ENCODE measurements around the gene CD1E. TPM values are rescaled to one million over a fixed set of nuclear protein-coding genes. Genes with fewer than 3 reads are reported as not detected.

The CD1E gene
- total RNA-seq, 2 experiments from 2014 or later: not detected

DNA sequence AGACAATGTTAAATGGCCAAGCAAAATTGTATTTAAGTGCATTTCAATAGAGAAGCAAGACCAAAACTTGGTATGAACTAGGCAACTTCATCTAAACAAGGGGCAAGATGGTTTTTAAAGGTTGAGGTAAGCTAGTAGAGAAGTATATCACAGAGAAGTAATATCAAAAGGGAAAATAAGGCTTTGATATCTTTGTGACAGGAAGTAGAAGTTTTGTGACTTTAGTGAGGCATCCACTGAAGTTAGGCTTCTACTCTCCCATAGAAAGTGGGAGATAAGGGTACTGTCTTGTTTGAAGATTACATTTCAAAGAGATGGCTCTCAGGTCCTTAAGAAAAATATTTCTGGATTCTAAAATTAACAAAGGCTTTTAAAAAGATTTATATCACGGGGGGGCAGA is 36.6 kb downstream of the CD1E start:
- ATAC-seq (no peak), DNase-seq (no peak)
- Mint-ChIP-seq H3K4me1 (ENCODE audit: low read depth) (no peaks in the 10 kb centered on the region), H3K27me3 (peaks cover 3% of the 10 kb centered on the region), H3K9me3 (peaks cover 3% of the 10 kb centered on the region), H3K27ac (no peak overlapping the region), H3K4me3 (no peak overlapping the region), H3K36me3 (ENCODE audit: low read depth) (no peaks in the 10 kb centered on the region)
- intact Hi-C loops (cut with micrococcal nuclease): no loop called here
- ChIA-PET POLR2A (no interaction called here), CTCF (no interaction called here)
- TF ChIP-seq CTCF (IDR thresholded peaks at IDR 0.05): no peak

- H3K27ac Mint-ChIP-seq: no peak overlapping the region
- no peak for ATAC-seq
- no peak overlapping the region for H3K4me3 Mint-ChIP-seq
- CTCF ChIA-PET: no interaction called here
- no peaks in the 10 kb centered on the region for H3K36me3 Mint-ChIP-seq (ENCODE audit: low read depth)
- no peaks in the 10 kb centered on the region for H3K4me1 Mint-ChIP-seq (ENCODE audit: low read depth)
- no peak for TF ChIP-seq CTCF (IDR thresholded peaks at IDR 0.05)
- peaks cover 3% of the 10 kb centered on the region for H3K9me3 Mint-ChIP-seq
- intact Hi-C loops (cut with micrococcal nuclease): no loop called here
- POLR2A ChIA-PET: no interaction called here
- DNase-seq: no peak
- H3K27me3 Mint-ChIP-seq: peaks cover 5% of the 10 kb centered on the region
These were observed 37.4 kb downstream of the CD1E start for GRCh38 chr1:158391099-158391498.

DNA sequence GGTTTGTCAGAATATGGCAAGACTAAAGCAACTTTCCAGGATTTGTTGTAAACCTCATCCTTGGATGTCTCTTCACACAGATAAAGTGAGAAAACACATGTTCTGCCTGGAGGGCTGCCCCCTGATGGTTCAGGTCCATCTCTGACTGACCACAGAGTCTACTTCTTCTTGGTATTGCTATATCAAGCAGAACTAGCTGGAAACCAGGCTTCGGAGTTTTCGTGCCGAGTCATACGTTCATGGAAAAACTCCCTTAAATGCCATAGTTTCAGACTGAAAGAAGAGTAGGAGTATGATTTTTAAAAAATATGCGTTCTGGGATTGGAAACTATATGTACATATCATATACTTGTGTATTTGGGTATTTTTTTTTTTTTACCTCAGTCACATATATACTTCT is 39.8 kb downstream of the CD1E start:
- H3K27ac Mint-ChIP-seq: no peak overlapping the region
- DNase-seq: no peak
- no peaks in the 10 kb centered on the region for H3K9me3 Mint-ChIP-seq
- no peaks in the 10 kb centered on the region for H3K36me3 Mint-ChIP-seq (ENCODE audit: low read depth)
- peaks cover 4% of the 10 kb centered on the region for H3K27me3 Mint-ChIP-seq
- ATAC-seq: no peak
- intact Hi-C loops (cut with micrococcal nuclease): no loop called here
- H3K4me3 Mint-ChIP-seq: no peak overlapping the region
- ChIA-PET CTCF (no interaction called here), POLR2A (no interaction called here)
- no peak for TF ChIP-seq CTCF (IDR thresholded peaks at IDR 0.05)
- H3K4me1 Mint-ChIP-seq (ENCODE audit: low read depth): no peaks in the 10 kb centered on the region

DNA sequence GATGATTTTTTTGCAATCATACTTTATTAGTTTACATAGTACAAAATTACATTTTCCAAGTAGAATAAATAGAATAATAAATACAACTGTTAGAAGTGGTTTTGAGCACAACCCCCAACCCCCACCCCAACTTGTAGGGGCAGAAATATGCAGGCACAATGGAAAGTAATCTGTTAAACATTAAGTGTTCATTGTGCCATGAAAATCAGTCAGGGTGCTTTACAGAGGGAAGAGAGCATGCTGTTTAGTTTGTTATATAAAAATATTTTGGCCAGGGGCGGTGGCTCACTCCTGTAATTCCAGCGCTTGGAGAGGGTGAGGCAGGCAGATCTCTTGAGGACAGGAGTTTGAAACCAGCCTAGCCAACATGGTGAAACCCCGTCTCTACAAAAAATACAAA is 43.0 kb downstream of the CD1E start:
- Mint-ChIP-seq H3K4me3 (no peak overlapping the region), H3K27me3 (peaks cover 7% of the 10 kb centered on the region), H3K9me3 (no peaks in the 10 kb centered on the region), H3K36me3 (ENCODE audit: low read depth) (no peaks in the 10 kb centered on the region), H3K27ac (no peak overlapping the region), H3K4me1 (ENCODE audit: low read depth) (peaks cover 4% of the 10 kb centered on the region)
- ATAC-seq: no peak
- ChIA-PET POLR2A (no interaction called here), CTCF (no interaction called here)
- TF ChIP-seq CTCF (IDR thresholded peaks at IDR 0.05): no peak
- no peak for DNase-seq
- intact Hi-C loops (cut with micrococcal nuclease): no loop called here

- intact Hi-C loops (cut with micrococcal nuclease): no loop called here
- TF ChIP-seq CTCF (IDR thresholded peaks at IDR 0.05): no peak
- DNase-seq (peak; percentile 26), ATAC-seq (no peak)
- Mint-ChIP-seq H3K9me3 (no peaks in the 10 kb centered on the region), H3K27ac (no peak within 1 kb of the TSS), H3K27me3 (peaks cover 12% of the 10 kb centered on the region), H3K4me3 (no peak within 1 kb of the TSS), H3K4me1 (ENCODE audit: low read depth) (peaks cover 4% of the 10 kb centered on the region), H3K36me3 (ENCODE audit: low read depth) (no peaks in the 10 kb centered on the region)
- CTCF ChIA-PET: no interaction called here
- POLR2A ChIA-PET: interaction anchor here (0.8 kb wide), 1 partner anchor 9 kb away, joined by 3 read pairs; no protein-coding TSS in a partner anchor
These were observed 45.3 kb downstream of the CD1E start, which contains the start of gene OR10T2 for GRCh38 chr1:158398818-158399514. Gene OR10T2 (minus strand): TSS chr1:158399466. CDS start chr1:158399466, 0 bp downstream.
